ENCODE results near the gene SMG9.
"Not testable (repeated sequence)": the region's sequence is repeated elsewhere in the genome, so short reads cannot be mapped to it uniquely, and the experiment has no call there.

SMG9 gene

GRCh38 chr19:43779820-43780219 lies 25.1 kb upstream of the SMG9 start:
- DNase-seq (ENCODE audit: low read depth), result no peak

- no peak for DNase-seq (ENCODE audit: low read depth)
Observed at GRCh38 chr19:43779147-43779819, 24.5 kb upstream of the SMG9 start.

DNA sequence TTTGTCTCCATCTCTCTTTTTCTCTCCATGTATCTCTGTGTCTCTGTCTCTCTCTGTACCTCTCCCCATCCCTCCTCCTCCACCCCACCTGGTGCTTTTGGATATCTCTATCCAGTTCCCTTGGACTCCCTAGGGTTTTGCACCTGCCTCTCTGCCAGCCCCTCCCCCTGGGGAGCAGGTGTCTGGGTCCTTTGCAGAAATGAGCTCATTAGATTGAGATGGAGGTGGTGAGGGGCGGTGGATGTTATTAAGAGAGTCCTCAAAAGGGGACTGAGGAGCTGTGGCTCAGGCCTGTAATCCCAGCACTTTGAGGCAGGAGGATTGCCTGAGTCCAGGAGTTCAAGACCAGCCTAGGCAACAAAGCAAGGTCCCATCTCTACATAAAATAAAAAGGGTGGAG lies 23.9 kb upstream of the SMG9 start:
- DNase-seq (ENCODE audit: low read depth), result no peak

DNA sequence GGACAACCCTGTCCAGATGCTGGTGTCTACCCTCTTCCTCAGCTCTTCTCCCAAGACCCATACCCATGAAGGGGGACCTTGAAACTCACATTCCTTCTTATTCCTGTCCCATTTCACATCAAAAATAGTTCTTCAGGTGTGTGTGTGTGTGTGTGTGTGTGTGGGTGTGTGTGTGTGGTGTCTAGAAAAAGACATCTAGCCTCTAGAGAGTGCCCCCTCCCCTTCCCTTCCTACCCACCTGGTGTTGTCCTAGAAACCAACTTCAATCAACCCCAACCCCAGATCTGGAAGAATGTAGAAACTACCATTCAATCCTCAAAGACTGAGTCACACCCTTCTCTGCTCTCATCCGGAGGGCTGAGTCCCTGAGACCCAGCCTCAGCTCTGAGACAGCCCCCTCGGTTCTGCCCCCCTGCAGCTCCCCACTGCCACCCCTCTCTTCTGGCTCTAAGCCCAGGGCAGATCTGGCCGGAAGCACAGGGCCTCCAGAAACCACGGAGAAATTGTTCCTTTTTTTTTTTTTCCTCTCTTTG lies 22.5 kb upstream of the SMG9 start:
- no peak for DNase-seq (ENCODE audit: low read depth)

GRCh38 chr19:43776286-43776685 lies 21.5 kb upstream of the SMG9 start:
- DNase-seq (ENCODE audit: low read depth), result peak; percentile 68

DNA sequence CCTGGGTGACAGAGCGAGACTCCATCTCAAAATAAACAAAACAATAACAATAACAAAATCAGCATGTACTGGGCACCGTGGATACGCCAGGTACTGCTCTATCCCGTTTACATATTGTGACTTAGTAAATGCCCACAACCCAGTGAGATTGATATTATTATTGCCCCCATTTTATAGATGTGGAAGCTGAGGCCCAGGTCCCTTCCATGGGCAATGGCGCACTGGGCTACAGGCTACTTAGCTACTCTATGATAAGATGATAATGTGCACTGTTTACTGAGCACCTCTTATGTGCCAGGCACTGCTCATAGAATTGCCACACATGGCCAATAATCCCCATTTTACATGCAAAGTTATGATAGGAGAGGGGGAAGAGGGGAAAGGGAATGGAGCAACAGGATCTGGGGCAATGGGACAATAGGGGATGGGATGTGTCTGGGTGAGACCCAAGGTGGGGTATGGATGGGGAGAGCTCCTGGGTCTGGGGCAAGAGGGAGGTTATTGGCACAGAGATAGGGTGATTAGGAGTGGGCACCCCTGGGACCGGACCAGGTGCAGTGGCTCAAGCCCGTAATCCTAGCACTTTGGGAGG lies 20.6 kb upstream of the SMG9 start:
- no peak for DNase-seq (ENCODE audit: low read depth)

- not testable (repeated sequence) for DNase-seq (ENCODE audit: low read depth)
Observed at GRCh38 chr19:43774940-43775258, 20.1 kb upstream of the SMG9 start.

DNA sequence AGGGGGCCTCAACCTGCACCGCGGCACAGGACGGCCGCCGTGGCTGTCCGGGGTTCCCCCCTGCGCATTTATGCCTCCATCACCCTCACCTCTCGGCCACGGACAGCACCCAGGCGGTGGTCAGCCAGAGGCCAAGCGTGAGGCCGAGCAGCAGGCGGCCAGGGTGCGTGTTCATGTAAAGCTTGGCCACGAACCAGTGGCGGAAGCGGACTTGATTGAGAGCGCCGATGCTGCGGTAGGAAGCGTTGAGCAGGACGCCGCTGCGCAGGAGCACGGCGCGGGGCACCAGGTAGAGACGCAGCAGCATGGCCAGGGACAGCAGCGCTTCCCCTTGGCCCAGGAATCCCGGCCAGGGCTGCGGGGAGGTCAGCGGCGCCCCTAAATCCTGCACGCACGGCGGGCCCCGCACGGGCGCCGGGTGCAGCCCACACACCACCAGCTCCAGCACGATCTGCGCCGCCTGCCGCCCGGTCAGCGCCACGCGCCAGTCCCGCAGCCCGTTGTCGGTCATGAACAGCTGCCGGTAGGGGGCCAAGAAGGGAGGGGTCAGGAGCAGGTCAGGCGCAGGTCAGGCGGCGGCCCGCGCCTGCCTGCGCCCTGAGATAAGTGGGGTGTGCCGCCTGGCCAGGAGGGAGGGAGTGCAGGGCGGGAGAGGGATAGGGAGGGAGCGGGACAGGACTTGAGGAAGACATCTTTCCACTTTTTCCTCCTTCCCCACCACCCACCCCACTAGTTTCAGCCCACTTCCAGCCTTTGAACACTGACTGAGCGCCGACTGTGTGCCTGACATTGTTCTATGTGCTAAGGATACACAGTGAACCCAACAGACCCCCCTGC lies 19.6 kb upstream of the SMG9 start:
- DNase-seq (ENCODE audit: low read depth), result no peak

- no peak for DNase-seq (ENCODE audit: low read depth)
Observed at GRCh38 chr19:43773725-43774102, 19.0 kb upstream of the SMG9 start.

GRCh38 chr19:43769256-43769655 lies 14.5 kb upstream of the SMG9 start:
- no peak for DNase-seq (ENCODE audit: low read depth)

DNA sequence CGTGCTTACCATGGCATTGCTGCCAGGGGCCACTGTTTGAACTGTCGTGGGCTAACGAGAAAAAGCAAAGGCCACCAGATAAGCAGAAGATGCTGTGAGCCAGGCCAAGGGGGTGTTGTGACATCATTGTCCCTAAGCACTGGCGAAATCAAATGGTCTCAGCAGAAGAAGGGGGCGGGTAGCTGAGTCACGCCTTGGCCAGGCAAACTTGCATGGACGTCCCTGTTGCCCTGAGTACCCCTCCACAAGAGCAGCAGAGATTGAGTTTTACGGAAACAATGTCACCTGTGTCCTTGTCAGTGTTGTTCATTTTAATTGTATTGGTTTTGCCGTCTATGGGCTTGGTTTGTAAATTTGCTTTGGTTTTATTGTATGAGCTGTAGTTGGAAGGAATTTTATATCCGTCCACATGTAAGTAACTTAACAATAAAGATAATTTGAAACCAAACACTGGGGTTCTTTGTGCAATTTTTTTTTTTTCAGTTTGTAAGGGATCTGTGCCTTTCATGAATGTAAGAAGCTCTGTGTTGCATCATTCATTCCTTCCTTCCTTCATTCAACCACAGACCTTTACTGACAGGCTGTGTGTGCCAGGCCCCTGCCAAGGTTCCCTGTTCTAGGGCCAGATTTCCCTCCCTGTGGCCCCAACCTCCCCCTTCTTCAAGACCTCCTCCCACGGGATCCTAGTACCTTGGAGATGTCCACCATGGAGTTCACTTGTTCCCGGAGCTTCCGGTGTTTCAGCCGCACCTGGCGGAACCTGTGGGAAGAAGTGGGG lies 13.7 kb upstream of the SMG9 start:
- no peak for DNase-seq (ENCODE audit: low read depth)

GRCh38 chr19:43767818-43768217 lies 13.1 kb upstream of the SMG9 start:
- no peak for DNase-seq (ENCODE audit: low read depth)

GRCh38 chr19:43767316-43767715 lies 12.6 kb upstream of the SMG9 start:
- no peak for DNase-seq (ENCODE audit: low read depth)

DNA sequence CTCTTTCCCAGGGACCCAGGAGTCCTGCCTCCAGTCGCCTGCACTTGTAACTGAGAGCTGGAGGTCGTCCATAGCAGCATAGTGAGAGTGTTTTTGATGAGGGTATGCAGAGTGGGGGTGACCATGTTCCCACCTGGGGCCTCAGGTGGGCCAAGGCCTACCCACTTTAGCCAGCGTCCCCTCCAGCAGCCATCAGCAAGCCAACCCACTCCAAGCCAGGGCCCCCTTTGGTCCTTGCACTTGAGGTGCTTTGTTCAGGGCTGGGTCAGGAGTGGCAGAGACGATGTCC lies 11.9 kb upstream of the SMG9 start:
- DNase-seq (ENCODE audit: low read depth), result no peak

DNA sequence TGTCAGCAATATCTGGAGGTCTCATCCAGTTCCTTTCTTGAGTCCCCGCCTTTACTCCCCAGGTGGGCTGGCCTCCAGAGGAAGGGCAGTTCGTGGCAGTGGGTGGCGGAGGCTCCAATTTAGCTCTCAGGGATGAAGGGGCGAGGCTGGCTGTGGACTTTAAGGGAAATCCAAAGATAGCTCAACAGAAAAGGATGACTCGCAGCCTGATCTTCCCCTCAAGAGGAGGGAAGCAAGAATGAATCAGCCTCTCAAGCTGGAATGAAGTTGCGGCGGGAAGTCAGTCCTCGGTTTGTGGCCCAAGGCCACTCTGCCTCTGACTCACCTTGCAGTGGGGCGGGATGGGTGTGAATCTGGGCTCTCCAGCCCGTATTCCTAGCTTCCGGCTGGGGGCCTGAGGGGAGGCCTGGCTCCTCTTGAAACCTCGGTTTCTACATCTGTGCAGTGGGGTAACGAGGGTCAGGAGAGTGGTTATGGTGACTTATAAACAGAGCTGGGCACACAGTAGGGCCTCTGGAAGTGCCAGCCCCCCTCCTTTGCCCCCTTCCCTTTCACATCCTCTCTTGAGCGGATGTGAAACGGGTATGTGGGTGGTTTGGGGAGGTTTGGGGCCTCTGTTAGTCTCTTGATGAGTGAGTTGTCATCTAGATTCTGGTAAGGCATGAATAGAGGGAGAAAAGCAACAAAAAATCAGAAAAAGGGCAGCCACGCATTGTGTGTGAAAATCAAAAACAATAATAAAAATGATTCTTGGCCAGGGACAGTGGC lies 10.5 kb upstream of the SMG9 start:
- peak; percentile 78 for DNase-seq (ENCODE audit: low read depth)

DNA sequence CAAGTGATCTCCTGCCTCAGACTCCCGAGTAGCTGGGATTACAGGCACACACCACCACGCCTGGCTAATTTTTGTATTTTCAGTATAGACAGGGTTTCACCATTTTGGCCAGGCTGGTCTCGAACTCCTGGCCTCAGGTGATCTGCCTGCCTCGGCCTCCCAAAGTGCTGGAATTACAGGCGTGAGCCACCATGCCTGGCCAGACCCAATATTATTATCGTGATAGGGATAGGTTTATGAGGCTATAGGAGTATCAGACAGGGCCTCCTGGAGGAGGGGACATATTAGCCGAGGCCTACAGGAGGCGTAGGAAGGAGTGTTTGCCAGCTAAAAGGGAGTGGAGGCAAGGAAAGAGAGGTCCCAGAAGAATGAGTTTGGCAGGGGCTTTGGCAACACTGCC lies 9.9 kb upstream of the SMG9 start:
- not testable (repeated sequence) for DNase-seq (ENCODE audit: low read depth)

DNA sequence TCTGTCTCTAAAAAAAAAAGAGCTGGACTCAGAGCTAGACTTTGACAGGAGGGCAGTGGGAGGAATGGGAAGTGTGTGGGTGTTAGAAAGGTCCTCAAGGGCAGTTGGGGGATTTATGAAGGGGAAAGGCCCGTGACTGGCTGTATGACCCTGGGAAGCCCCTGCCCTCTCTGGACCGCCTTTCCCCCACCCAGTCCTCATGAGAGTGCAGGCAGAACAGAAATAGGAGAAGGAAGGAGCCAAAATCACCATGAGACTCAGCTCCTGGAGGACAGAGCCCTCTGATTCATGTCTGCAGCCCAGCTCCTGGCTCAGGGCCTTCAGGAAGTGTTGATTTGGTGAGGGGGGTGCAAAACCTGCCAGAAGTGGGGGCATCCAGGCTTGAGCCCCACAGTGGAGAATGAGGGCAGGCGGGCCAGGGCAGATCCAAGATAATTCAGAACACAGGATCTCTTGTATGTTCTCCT lies 8.7 kb upstream of the SMG9 start:
- DNase-seq (ENCODE audit: low read depth), result no peak

GRCh38 chr19:43762814-43763213 lies 8.1 kb upstream of the SMG9 start:
- no peak for DNase-seq (ENCODE audit: low read depth)

DNA sequence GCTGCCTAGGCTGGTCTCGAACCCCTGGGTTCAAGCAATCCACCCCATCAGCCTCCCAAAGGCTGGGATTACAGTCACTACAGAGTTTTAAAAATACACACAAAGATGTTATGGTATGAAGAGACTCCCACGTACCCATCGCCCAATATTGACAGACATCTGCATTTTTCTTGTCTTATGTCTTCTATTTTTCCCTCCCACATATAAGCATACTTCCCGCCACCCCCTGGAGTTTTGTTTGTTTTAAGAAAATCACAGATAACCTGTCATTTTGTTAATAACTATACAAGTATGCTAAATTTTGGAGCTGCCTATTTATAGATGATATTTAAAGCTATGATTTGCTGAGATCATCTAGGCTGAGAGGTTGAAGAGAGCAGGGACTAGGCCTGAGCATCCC lies 6.2 kb upstream of the SMG9 start:
- DNase-seq (ENCODE audit: low read depth), result no peak

GRCh38 chr19:43759515-43759914 lies 4.8 kb upstream of the SMG9 start:
- DNase-seq (ENCODE audit: low read depth), result no peak

DNA sequence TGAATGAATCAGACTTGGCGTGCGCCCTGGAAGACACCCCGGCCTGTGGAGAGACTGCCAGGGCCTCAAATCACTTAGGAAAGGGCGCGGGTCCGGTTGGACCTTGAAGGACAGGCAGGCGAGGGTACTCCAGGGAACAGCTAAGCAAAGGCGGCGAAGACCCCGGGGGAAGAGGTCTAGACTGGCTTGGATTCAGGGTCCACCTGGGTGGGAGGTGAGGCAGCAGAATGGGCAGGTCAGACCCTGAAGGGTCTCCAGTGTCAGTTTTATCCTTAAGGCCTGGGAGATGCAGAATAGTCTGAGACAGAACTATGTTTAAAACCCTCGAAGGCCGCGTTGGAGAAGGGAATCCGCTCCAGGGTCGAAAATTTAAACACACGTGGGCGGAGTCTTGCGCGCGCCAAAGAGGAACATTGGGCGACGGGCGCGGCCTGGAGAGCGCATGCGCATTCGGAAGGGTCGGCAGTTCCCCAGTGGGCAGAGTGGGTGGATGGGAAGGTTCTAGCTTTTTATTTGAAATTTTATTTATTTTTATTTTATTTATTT lies 567 bp upstream of the SMG9 start:
- peak; percentile 76 for DNase-seq (ENCODE audit: low read depth)

DNA sequence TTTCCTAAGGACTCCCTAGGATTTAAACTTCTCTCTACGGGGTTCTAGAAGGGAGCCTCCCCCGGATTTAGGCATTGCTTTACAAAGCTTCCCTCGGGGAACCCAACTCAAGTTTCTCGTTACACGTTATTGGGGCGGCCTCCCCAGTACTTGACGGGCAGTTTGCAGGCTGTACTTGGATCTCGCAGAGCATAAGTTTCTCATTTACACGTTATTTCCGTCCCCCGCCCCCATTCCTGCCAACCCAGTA lies 584 bp downstream of the SMG9 start:
- no peak for DNase-seq (ENCODE audit: low read depth)
